K562 (cell line): ENCODE measurements around the gene UPK3A. TPM values are rescaled to one million over a fixed set of nuclear protein-coding genes. Genes with fewer than 3 reads are reported as not detected.

Source experiments
- ATAC-seq: fragments of 200-7000 bp; cut with Tn5 transposase; 3 replicates; pipeline ENCODE4 v1.9.1; 2020; ENCODE audit warnings: moderate library complexity
- BruUV-seq: library from RNA; stranded (reverse); fragments of 400-500 nt; replicated peaks from 2 replicates; lab custom pipeline; 2021; lab: Mats Ljungman, UMichigan
- CTCF ChIA-PET: fragments of 300-600 bp; formaldehyde crosslinking; extraction: SDS; loops from one replicate; lab custom pipeline; 2021; ENCODE audit warnings: low intra/inter-chr PET ratio; lab: Yijun Ruan, JAX
- POLR2A ChIA-PET: fragments of 300-600, 350-650 bp; sonication (Branson Sonifier 250); formaldehyde crosslinking; extraction: SDS; loops from one replicate; lab custom pipeline; 2021; ENCODE audit warnings: antibody characterized with exemption, inconsistent platforms; lab: Yijun Ruan, JAX
- DNase-seq, 4 experiments: peaks; one replicate each; pipeline versions ENCODE4 v3.0.0 to v3.0.0-alpha.2; 2011 to 2018; ENCODE audit warnings: low spot score in 3 of 4, mixed read lengths in 3 of 4; ENCODE audit errors: extremely low read depth in 1 of 4
- FAIRE-seq: peaks from 2 replicates; lab custom pipeline; 2011; peaks lifted over from hg19 to GRCh38; lab: Jason Lieb, UNC
- H2AFZ ChIP-seq: 2 replicates; pipeline ENCODE4 v1.6.0; 2011; ENCODE audit warnings: low read depth, low read length, control low read depth, inconsistent platforms
- H3K27ac ChIP-seq: fragments of 200-600 bp; 3 replicates; pipeline ENCODE4 v1.8.0; 2011; ENCODE audit warnings: low read depth, mild to moderate bottlenecking, control low read depth, inconsistent platforms, low read length, moderate library complexity, mixed read lengths; ENCODE audit errors: extremely low read depth
- H3K27me3 ChIP-seq, 2 experiments: fragments of 300-600 bp in 1 of 2; 2 replicates in 1 of 2; 3 replicates in 1 of 2; pipeline versions ENCODE4 v1.6.0 to v1.8.0; 2011; ENCODE audit warnings: inconsistent platforms in 2 of 2, low read length in 2 of 2, mild to moderate bottlenecking in 1 of 2, mixed read lengths in 1 of 2, moderate library complexity in 1 of 2; ENCODE audit not compliant: control insufficient read depth in 2 of 2, insufficient read depth in 2 of 2
- H3K36me3 ChIP-seq: fragments of 300-600 bp; 3 replicates; pipeline ENCODE4 v1.8.0; 2011; ENCODE audit warnings: mild to moderate bottlenecking, low read length, inconsistent platforms; ENCODE audit not compliant: control insufficient read depth, insufficient read depth
- H3K4me1 ChIP-seq, 2 experiments: fragments of 200-600 bp in 1 of 2; replicated peaks in 1 of 2; 2 replicates in 1 of 2; 3 replicates in 1 of 2; pipeline versions ENCODE4 v1.5.1 to v1.8.0; 2011; ENCODE audit warnings: inconsistent platforms in 2 of 2, low read length in 2 of 2, mild to moderate bottlenecking in 1 of 2, mixed read lengths in 1 of 2, moderate library complexity in 1 of 2; ENCODE audit not compliant: control insufficient read depth in 2 of 2, insufficient read depth in 2 of 2
- H3K4me2 ChIP-seq: 2 replicates; pipeline ENCODE4 v1.6.1; 2011; ENCODE audit warnings: low read length, control low read depth, inconsistent platforms, mixed read lengths; ENCODE audit not compliant: insufficient read depth
- H3K4me3 ChIP-seq: fragments of 200-600 bp; sonication (generic), shearing (Covaris generic); 2 replicates; pipeline ENCODE4 v1.5.1; 2016; ENCODE audit warnings: control low read depth, inconsistent platforms
- H3K79me2 ChIP-seq: fragments of 200-600 bp; 3 replicates; pipeline ENCODE4 v1.8.0; 2011; ENCODE audit warnings: low read length, inconsistent platforms; ENCODE audit not compliant: control insufficient read depth, insufficient read depth
- H3K9ac ChIP-seq, 2 experiments: 2 replicates each; pipeline versions ENCODE4 v1.6.0 to v1.6.1; 2011; ENCODE audit warnings: low read depth in 2 of 2, low read length in 2 of 2, control low read depth in 1 of 2, inconsistent platforms in 1 of 2, mild to moderate bottlenecking in 1 of 2, mixed read lengths in 1 of 2; ENCODE audit not compliant: insufficient read depth in 1 of 2
- H3K9me1 ChIP-seq: one replicate; pipeline ENCODE4 v1.6.0; 2011; ENCODE audit warnings: inconsistent platforms, mild to moderate bottlenecking, low read length, moderate library complexity; ENCODE audit not compliant: control insufficient read depth, insufficient read depth
- H3K9me3 ChIP-seq: replicated peaks from 2 replicates; pipeline ENCODE4 v1.5.1; 2011; ENCODE audit warnings: low read depth, low read length, inconsistent platforms; ENCODE audit not compliant: control insufficient read depth, insufficient read depth
- H4K20me1 ChIP-seq: replicated peaks from 2 replicates; pipeline ENCODE4 v1.6.1; 2011; ENCODE audit warnings: low read length, inconsistent platforms, mixed read lengths; ENCODE audit not compliant: control insufficient read depth, insufficient read depth
- ZBED1 ChIP-seq: IDR thresholded peaks from 2 replicates; pipeline ENCODE4 v1.6.1; 2014
- WGBS: fragments of 100-300 bp; shearing (Covaris generic); methylation state at CpG from one replicate; pipeline ENCODE4 v1.1.6; 2016; ENCODE audit warnings: low coverage, mixed read lengths; ENCODE audit not compliant: insufficient coverage; ENCODE audit errors: missing lambda C conversion rate; 5-methylcytosine and 5-hydroxymethylcytosine counted together
- in situ Hi-C: fragments of 300-500 bp; cut with MboI; formaldehyde crosslinking; loops from 4 replicates; pipeline ENCODE4 v1.15.0; 2018; ENCODE audit warnings: inconsistent platforms, mixed read lengths
- intact Hi-C: fragments of 100-400 bp; cut with micrococcal nuclease; formaldehyde crosslinking; loops from 2 replicates; pipeline ENCODE4 v1.14.2; 2022
- polyA plus RNA-seq, 8 experiments: library from polyadenylated mRNA; depleted of rRNA in 4 of 8; stranded (reverse) in 5 of 8; unstranded in 3 of 8; fragments of >200 nt; fragmentation: Nextera tagmentation in 2 of 8; fragmentation: Illumina TruSeq in 1 of 8; extraction: Ambion mirVana in 2 of 8; extraction: Trizol in 1 of 8; gene quantifications; 2 replicates each; pipeline versions ENCODE4 v1.2.1 to v1.2.3, GENCODE V29; 2011 to 2014; ENCODE audit warnings: inconsistent platforms in 1 of 8, missing spikeins in 1 of 8
- total RNA-seq, 7 experiments: library from RNA; depleted of rRNA in 6 of 7; stranded (reverse); fragments of >200 nt in 6 of 7; fragmentation: Illumina TruSeq in 2 of 7; extraction: Trizol in 2 of 7; gene quantifications; 2 replicates each; pipeline versions ENCODE4 v1.2.1 to v1.2.3, GENCODE V29; 2011 to 2021; ENCODE audit warnings: low replicate concordance in 1 of 7
- TF ChIP-seq, protein P1 (sequence below): fragments of 450-650 bp; IDR thresholded peaks from 2 replicates; pipeline ENCODE4 v1.6.1; 2016; ENCODE audit warnings: low read depth, mild to moderate bottlenecking, moderate library complexity
- TF ChIP-seq, protein P2 (sequence below): sonication (generic); formaldehyde crosslinking; IDR thresholded peaks from 2 replicates; pipeline ENCODE4 v1.8.1; 2023; ENCODE audit warnings: missing genetic modification reagents, mild to moderate bottlenecking, borderline replicate concordance
- TF ChIP-seq, protein P3 (sequence below): fragments of 450-650 bp; IDR thresholded peaks from 2 replicates; pipeline ENCODE4 v1.7.0; 2016; ENCODE audit warnings: borderline replicate concordance

Gene UPK3A
- total and polyA plus RNA-seq, 9 of the 15 experiments (the other 6 are each of a cell fraction or from before 2014, with no cell fraction given) = not detected

DNA sequence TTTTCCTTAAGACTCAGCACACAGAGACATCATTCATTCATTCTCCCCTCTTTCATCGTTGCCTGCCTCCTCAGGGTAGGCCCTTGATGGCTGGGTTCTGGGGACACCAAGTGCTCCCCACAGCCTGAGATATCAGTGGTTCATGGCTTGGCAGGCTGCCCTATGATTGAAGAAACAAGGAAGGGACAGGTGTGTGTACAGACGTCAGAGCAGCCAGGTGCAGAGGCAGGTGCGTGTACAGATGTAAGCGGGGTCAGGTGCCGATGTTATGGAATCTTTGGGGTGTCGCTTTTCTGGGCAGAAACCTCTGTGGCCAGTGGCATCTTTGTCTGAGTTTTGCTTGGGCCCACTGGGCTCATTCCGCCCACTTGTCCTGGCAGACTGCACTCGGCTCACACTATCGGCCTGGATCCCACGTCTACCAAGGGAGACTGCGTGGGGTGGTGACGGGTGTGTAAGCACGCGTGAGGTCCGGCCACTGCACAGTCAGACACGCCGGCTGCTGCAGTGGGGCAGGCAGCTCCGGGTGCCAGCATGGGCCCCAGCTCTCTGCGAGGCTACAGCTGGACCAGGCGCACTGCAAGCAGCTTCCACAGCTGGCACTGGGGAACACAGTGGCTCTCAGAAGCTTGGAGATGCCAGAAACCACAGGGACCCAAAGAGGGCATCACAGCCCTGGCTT is 23.2 kb upstream of the UPK3A start:
- intact Hi-C loops = no loop called here
- in situ Hi-C loops = no loop called here
- H3K4me3 ChIP-seq = no peak overlapping the region
- ATAC-seq (no peak), FAIRE-seq (no peak), DNase-seq (no peak)
- H3K9ac ChIP-seq = no peak overlapping the region
- H3K27me3 ChIP-seq = peaks cover 0 to 18% of the 10 kb centered on the region in 2 experiments; a peak in 3 of 5 replicates
- POLR2A ChIA-PET = no interaction called here
- H3K9me1 ChIP-seq = no peaks in the 10 kb centered on the region
- no peaks in the 10 kb centered on the region for H4K20me1 ChIP-seq
- H3K4me1 ChIP-seq = peaks cover 5 to 13% of the 10 kb centered on the region in 2 experiments; a peak in 3 of 5 replicates
- no peak overlapping the region for H2AFZ ChIP-seq
- H3K4me2 ChIP-seq = no peak overlapping the region
- no peaks in the 10 kb centered on the region for H3K79me2 ChIP-seq
- TF ChIP-seq, protein P1, sequence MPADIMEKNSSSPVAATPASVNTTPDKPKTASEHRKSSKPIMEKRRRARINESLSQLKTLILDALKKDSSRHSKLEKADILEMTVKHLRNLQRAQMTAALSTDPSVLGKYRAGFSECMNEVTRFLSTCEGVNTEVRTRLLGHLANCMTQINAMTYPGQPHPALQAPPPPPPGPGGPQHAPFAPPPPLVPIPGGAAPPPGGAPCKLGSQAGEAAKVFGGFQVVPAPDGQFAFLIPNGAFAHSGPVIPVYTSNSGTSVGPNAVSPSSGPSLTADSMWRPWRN = no peak
- no peak for TF ChIP-seq ZBED1
- TF ChIP-seq, protein P2, sequence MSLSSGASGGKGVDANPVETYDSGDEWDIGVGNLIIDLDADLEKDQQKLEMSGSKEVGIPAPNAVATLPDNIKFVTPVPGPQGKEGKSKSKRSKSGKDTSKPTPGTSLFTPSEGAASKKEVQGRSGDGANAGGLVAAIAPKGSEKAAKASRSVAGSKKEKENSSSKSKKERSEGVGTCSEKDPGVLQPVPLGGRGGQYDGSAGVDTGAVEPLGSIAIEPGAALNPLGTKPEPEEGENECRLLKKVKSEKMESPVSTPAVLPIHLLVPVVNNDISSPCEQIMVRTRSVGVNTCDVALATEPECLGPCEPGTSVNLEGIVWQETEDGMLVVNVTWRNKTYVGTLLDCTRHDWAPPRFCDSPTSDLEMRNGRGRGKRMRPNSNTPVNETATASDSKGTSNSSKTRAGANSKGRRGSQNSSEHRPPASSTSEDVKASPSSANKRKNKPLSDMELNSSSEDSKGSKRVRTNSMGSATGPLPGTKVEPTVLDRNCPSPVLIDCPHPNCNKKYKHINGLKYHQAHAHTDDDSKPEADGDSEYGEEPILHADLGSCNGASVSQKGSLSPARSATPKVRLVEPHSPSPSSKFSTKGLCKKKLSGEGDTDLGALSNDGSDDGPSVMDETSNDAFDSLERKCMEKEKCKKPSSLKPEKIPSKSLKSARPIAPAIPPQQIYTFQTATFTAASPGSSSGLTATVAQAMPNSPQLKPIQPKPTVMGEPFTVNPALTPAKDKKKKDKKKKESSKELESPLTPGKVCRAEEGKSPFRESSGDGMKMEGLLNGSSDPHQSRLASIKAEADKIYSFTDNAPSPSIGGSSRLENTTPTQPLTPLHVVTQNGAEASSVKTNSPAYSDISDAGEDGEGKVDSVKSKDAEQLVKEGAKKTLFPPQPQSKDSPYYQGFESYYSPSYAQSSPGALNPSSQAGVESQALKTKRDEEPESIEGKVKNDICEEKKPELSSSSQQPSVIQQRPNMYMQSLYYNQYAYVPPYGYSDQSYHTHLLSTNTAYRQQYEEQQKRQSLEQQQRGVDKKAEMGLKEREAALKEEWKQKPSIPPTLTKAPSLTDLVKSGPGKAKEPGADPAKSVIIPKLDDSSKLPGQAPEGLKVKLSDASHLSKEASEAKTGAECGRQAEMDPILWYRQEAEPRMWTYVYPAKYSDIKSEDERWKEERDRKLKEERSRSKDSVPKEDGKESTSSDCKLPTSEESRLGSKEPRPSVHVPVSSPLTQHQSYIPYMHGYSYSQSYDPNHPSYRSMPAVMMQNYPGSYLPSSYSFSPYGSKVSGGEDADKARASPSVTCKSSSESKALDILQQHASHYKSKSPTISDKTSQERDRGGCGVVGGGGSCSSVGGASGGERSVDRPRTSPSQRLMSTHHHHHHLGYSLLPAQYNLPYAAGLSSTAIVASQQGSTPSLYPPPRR = no peak
- TF ChIP-seq, protein P3, sequence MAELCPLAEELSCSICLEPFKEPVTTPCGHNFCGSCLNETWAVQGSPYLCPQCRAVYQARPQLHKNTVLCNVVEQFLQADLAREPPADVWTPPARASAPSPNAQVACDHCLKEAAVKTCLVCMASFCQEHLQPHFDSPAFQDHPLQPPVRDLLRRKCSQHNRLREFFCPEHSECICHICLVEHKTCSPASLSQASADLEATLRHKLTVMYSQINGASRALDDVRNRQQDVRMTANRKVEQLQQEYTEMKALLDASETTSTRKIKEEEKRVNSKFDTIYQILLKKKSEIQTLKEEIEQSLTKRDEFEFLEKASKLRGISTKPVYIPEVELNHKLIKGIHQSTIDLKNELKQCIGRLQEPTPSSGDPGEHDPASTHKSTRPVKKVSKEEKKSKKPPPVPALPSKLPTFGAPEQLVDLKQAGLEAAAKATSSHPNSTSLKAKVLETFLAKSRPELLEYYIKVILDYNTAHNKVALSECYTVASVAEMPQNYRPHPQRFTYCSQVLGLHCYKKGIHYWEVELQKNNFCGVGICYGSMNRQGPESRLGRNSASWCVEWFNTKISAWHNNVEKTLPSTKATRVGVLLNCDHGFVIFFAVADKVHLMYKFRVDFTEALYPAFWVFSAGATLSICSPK = no peak
- BruUV-seq = no TSS peak
- CTCF ChIA-PET = no interaction called here
- H3K27ac ChIP-seq = no peak overlapping the region
- no peaks in the 10 kb centered on the region for H3K9me3 ChIP-seq
- 11% methylated on average over 20 of the region's 20 CpGs for WGBS
- H3K36me3 ChIP-seq = no peaks in the 10 kb centered on the region
